T-helper 1 cell (primary cell): ENCODE data around the gene GATA2.

Source experiments
- DNase-seq, 5 donors: peaks; one replicate each; pipeline ENCODE4 v3.0.0-alpha.2; 2012 to 2020

The GATA2 gene

DNA sequence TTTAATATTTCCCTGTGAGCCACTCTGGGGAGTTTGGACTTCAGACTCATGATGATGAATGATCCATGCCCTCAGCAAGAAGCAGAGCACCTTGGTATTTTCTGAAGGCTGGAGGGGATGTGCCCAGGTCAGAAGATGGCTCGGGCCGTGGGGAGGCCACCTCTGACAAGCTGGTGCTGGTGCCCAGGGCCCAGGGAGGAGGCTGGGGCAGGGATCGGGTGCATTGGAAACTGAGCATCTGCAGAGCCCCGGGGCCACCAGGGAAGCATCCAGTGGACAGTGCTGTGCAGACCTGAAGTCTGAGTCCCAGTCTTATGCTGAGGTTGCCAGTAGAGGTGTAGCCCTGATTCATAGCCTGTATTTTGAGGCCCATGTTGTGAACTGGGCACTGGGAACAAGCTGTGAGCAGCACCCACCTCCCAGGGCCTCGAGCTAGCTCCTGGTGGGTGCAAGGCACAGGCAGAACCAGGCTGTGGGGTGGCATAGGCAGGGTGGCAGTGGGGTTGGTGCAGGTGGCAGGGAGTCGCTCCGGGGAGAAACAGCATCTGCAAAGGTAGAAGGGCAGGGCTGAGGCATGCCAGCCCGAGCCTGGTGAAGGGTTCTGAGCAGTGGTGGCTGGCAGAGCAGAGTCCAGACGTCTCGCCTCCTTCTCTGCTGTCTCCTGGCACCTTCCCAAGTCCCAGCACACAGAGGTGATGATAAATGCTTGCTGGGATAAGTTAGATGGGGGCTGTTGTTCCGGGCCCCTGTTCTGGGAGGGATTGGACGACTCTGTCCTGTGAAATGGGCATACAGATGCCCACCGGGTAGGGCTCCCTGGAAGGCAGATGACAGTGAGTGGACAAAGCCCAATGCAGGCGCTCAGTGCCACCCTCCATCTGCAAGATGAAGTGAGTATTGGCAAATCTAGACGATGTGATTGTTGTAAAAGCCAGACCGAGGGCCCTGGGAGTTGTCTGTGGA lies 36.9 kb downstream of the GATA2 start:
- DNase-seq = no peak

DNA sequence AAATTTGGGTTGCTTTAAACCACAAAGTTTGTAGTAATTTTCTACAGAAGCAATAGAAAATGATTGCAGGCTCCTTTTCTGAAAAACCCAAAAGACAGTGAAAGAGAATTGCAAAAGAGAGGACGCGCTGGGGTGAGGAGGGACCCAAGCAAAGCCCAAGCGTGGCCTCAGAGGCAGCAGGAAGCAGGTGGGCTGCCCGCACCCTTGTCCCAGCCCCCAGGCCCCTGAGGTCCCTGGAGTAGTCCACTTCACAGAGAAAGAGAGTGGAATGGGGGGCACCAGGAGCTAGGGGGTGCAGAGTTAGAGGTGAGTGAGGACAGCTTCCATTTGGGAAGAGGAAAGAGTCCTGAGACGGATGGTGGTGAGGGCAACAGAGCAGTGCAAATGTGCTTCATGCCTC lies 37.9 kb downstream of the GATA2 start:
- DNase-seq = no peak

DNA sequence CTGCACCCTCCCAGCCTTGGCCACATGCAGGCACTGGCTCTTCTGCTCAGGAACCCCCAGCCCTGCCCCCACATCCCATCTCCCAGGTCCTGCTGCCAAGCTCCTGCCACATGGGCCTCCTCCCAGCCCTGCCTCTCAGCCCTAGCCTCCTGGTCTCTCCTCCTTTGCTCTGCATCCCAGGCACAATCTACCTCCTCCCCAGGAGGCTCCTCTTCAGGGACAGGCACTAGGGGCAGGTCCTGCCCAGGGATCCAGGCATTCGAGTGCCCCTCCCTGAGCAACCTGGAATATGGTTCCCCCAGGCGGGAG lies 38.7 kb downstream of the GATA2 start:
- no peak for DNase-seq

DNA sequence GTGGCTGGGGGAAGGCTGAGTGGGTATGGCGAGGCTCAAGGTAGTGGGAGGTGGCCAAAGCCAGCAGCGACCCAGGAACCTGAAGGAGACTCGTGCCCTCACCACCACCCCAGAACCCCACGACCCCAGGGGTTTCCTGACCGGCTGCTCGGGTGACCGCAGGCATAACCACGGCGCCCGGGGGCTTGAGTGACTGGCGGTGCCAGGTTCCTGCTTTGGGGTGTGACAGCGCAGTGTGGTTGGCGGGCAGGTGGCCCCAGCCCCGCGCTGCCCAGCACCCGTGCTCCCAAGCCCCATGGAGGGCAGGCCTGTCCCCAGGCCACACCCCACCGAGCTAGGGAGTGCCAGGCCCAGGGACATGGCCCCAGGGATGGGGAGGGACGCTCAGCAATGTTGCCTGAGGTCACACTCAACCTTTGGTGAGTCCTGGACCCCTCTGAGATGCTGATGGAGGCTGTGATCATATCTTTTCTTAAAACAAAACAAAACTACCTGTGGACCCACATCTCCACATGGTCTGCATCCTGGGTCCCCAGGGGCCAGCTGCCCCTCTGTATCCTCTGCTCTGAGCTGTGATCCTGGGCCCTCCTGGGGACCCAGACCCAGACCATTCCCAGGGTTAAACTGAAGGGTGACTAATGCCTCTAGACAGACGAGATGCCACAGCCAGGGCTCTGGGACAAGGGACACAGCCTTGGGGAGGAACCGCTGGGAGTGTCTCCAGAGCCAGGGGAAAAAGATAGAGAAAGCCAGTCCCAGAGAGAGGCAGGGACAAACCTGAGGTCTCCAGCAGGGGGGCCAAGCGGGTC lies 39.3 kb downstream of the GATA2 start:
- DNase-seq = no peak

DNA sequence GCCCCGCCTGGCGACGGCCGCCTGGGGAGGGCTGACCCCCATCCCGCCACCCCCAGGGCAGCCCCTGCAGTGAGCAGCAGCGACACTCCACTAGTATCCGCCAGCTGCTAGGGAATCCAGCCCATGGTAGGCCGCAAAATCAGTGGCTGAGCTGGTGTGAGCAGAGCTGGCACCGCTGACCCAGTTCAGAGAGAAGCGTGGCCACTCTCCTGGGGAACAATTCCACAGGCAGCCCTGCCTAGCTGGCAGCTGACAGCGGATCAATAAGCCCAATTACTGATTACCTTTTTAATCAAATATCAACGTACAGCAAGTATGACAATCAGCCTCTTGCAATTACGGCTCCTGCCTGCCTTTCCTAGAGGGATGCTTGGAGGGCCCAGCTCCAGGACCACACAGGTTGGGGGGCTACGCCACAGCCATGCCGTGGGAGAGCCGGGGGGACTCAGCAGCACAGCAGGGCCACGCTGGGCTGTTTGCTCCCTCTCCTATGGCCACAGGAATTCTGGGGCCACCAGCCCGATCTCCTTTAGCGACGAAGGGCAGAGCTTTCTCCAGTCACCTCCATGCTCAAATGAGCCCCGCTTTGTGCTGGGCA lies 40.2 kb downstream of the GATA2 start:
- DNase-seq = no peak

DNA sequence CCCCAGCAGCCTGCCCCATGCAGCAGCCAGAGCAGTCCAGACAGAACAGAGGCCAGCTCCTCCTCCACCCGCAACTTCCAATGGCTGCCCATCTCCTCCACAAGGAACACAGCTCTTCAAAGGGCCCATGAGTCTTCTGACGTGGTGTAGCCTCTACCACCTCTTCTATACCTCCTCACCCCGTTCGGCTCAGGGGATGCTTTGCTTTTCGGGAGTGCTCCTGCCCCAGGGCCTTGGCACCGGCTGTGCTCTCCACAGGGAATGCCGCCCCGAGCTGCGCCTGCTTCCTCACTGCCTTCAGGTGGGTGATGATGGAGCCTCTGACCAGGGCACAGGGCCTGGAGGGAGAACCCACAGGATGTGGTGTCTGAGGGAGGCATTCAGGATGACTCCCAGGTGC lies 40.9 kb downstream of the GATA2 start:
- DNase-seq = no peak

DNA sequence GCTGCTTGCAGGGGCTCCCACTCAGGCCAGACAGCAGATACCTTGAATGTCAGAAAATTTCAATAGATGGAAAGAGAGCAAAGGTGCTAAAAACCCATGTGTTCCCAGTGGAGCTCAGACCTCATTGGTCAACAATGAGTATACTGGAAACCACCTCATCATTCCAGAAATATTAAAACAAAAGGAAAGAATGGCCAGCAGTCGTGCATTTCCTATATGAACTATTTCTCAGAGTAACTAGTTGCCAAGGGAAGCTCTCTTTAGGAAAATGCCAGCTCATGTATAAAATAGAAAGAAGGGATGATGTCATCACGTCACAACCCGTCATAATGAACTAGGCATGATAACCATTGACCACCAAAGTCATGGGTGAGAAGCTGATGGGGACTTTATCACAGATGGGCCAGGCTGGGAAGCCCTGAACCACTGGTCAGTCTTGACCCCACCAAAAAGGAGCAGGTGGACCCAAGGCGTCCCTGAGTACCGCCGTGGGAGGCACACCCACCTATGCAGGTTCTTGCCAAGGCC lies 43.8 kb downstream of the GATA2 start:
- no peak for DNase-seq

DNA sequence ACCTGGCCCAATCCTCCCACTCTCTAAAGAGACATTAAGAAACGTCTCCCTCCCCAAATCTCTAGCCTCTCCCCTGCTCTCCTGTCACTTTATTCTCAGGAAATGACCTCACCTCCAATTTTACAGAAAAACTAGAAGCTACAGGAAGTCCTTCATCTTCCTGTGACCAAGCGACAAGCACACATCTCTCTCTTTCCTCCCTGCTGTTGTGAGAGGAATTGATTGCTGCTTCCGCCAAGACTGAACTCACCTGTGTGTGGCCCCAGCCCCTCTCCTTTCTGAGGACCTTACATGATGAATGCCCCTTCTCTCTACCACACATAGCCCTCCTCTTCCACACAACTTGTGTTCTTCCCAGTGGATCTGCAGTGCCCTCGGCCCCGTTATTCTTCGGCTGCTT lies 44.5 kb downstream of the GATA2 start:
- DNase-seq = peak in 1 of 5 donors; percentile 84

DNA sequence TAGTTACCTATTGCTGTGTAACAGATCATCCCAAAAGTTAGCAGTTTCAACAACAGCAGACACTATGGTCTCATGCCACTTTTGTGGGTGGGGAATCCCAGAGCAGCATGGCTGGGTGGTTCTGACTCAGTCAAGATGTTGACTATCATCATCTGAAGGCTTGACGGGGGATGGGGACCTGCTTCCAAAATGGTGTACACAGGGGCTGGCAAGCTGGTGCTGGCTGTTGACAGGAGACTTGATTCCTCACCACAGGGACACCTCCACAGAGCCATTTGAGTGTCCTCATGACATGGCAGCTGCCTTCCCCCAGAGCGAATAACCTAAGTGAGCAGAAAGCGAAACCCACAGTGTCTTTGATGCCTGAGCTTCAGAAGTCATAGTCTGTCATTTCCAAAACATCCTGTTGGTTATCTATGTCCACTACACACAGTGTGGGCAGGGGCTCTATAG lies 45.4 kb downstream of the GATA2 start:
- DNase-seq = peak in 1 of 5 donors; percentile 86

DNA sequence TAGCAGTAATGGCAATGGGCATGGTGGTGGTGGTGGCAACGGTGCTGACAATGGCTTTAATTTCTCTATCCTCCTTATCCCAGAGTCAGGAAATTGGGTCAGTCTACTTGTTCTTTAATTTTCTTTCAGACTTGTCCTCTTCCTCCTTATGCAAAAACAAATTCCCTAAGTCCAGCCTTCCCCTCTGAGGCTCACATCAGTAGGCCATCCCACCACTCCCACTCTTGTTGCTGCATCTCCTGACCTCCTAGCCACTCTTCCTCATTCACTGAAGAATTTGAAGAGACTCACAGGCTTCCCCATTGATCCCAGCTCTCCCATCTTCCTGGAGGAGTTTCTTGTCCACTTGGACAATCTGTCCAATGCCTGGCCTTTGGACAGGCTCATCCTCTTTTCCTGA lies 46.2 kb downstream of the GATA2 start:
- DNase-seq = no peak

DNA sequence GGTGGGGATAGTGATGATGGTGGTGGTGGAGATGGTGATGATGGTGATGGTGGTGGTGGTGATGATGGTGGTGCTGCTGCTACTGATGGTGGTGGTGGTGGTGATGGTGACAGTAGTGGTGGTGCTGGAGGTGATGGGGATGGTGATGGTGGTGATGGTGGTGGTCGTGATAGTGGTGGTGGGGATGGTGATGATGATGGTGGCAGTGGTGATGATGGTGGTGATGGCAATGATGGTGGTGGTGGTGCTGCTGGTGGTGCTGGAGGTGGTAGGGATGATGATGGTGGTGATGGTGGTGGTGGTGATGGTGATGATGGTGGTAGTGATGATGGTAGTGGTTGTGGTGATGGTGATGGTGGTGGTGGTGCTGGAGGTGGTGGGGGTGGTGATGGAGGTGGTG lies 47.6 kb downstream of the GATA2 start:
- DNase-seq = no peak

DNA sequence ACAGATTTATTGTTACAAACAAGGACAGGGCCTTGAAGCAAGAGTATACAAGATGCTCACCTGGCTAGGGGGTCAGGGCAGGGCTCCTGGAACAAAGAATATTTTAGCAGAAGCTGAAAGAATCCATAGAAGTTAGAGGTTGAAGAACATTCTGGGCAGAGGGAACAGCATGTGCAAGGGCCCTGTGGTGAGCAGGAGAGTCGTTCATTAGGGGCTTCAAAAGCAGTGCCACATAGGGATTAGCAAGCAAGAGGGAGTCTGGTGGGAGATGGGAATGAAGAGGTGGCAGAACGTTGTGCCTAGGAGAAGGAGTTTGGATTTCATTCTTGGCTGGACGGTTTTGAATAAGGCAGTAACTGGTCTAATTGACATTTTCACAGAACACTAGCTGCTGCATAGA lies 49.2 kb downstream of the GATA2 start:
- DNase-seq = no peak

DNA sequence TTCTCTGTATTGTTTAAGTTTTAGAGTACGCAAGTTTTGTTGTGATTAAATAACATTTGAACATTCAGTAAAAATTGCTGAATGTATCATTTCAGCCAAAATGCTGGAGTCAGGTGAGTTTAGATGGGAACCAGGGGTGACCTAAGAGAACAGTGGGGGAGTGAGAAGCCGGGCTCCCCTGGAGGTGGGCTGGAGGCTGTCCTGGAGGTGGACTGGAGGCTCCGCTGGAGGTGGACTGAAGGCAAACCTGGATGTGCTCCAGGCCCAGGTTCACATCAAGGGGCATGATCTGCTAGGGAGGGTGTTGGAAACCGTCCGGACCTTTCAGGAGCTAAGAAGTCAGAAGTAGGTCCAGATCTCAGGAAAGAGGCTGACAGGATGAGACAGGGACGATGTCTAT lies 50.1 kb downstream of the GATA2 start:
- DNase-seq = no peak

DNA sequence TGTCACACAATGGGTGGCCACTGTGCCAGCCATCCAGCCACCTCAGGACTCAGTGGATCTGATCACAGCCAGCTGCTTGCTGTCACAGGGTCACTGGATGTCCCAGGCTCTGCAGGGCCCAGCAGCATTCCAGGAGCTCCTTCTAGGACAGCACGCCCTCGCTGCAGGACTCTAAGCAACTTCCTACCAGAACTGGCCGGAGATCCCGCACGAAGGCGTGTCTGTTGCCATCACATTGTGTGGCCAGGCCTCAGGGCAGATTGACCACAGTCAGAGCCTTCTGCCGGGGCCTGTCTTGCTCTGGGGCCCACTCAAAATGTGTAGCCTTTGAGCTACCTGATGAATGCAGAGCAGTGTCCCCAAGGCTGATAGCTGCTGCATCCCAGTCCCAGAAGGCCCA lies 50.9 kb downstream of the GATA2 start:
- DNase-seq = no peak

DNA sequence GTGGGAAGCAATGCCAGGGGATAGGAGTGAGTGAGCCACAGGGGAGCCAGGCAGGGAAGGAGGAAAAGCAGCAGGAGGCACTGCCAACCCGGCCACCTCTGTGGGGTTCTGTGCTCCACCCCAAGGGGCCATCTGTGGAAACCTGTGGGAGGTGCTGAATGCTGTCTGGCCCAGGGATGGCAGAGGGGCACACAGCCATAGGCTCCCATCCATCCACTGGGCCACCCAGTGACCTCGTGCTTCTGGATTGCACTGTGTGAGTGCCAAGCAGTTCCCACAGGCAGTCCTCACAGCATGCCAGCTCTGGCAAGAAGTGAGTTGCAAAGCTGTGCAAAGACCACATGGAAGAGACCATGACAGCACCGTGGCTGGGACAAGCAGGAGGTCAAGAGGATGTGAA lies 53.8 kb downstream of the GATA2 start:
- no peak for DNase-seq

DNA sequence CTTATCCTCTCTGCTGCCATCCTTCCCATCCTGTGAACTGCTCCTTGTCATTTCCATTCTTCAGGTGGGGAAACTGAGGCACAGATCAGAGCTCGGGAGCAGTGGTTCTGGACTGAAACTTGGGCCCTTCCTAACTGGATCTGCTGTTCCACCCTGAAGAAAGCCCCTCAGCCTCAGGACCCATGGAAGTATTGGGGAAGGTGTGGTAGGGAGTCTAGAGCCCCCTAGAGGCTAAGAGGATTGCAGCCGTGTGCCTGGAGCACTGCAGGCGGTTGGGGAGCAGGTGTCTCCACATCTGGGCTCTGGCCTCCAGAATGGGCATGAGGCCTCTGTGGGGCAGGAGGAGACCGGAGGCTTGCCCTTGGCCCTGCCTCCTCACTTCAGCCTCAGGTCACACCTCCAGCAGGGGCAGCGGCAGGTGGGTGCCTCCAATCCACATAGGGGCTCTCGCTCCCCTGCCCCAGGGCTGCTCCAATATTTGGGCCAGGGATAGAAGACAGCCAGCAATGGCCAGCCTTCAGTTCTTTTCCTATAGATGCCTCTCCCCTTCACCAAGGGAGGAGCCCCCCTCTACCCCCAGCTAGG lies 54.4 kb downstream of the GATA2 start:
- no peak for DNase-seq

DNA sequence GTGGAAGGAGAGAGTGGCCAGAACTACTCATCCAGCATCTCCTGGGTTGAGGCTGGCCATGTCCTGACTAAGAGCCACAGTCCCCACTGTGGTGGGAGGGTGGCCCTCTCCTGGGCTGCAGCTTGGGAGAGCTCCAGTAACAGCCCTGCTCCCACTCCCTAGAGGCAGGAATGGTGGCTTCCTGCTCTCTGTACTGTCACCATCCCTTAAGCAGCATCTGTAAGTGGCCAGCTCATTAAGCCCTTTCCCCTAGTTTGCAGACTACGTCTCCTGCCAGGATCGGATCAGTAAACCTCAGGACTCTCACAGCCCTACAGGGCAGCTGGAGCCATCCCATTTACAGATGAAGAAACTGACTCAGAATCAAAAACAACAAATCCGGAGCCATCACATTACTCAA lies 56.8 kb downstream of the GATA2 start:
- no peak for DNase-seq

DNA sequence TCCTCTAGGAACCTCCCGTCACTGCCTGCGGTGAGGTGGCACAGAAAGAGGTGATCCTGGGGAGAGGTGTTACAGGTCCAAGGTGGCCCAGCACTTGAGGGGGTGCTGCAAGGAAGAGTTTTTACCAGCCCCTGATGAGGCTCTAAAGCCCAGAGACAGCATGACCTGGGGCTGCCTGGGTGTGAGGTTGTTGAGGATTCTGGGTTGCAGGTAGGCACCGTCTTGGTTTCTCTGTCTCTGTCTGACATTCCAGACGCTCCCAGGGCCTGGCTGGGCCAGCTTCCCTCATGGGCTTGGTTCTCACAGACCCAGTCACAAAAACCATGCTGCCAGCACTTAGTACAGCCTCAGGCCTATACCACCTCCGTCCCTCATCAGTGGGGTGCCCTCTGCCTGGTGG lies 57.4 kb downstream of the GATA2 start:
- DNase-seq = no peak

DNA sequence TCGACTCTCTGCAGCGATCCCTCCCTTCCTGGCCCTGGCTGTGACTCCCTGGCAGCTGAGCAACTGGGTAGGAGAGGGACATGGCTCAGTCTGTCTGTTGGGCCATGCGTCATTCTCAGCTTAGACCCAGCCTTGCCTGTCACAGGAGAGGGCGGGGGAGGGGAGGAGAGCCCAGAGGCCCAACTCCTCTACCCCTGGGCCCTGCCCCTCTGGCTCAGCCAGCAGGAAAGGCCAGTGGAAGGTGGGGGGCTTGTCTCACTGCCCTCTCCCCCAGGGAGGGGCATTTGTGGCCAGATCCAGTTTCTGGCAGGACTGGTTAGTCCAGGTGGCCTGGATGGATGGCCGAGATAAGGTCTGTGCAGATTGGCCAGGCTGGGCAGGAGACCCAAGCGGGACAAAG lies 57.9 kb downstream of the GATA2 start:
- DNase-seq = no peak

DNA sequence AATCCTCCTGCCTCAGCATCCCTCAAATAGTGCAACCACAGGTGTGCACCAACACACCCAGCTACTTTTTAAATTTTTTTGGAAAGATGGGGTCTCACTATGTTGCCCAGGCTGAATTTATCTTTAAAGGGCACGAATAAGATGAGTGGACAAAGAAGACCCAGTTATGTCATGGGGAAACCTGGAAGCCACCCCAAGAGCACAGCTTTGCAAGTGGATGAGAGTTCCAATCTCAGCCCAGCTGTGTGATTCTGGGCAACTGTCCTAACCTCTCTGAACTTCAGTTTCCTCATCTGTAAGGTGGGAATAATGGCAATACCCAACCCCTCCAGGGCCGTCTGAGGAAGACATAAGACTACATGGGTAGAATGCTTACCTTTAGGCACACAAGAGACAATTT lies 58.5 kb downstream of the GATA2 start:
- no peak for DNase-seq

DNA sequence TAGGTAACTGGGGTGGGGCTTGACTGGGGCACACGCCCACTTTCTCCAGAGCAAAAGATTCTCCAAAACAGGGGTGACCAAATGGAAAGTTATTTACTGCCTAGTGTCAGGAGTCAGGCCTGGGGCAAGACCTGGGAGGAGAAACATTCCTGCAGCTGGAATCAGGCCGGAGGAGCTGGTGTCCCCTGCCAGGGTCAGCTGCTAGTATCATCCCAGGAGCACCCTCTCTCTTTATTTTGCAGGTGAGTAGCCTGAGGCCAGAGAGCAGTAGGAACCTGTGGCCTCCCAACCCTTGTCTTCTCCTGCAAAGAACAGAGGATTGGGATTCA lies 59.2 kb downstream of the GATA2 start:
- DNase-seq = no peak

DNA sequence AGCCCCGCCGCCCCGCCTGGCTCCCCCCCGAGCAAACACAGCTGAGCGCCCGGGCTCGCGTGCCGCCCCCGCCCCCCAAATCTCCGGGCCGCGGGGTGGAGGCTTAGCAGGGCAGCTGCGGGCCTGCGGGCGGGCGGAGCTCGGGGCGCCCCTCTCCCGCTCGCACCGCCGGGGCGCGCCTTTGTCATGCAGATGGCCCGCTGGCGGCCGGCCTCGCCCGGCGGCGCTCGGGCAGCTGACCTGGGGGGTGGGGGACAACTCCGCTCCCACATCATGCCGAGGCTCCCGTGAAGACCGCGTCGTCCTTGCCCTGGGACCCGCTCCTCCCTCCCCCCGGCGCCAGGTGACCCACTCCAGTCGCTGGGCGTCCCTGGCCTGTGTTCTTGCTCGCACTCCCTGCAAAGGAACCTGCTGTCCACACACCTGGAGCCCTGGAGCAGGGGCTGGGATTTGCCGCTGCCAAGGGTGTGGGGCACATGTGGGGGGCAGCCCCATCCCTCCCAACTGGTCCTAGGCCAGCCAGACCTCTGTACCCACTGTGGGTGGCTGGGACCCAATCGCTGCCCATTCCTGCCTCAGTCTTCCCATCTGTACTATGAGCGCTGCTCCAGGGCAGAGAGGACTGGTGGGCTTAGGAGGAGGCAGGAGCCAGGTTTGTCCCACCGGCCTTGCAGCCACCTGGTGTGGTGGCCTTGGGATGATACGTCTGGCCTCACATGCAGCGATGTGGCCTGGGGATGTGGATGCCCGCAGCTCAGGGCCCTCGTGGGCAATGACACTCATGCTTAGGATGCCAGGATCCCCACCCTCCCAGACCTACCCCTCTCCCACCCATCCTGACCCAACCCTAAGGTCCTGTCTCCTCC lies 59.8 kb downstream of the GATA2 start:
- DNase-seq = no peak
